Fibroblast of lung (primary cell): Measurements from ENCODE around the gene LCLAT1. TPM values are rescaled to one million over a fixed set of nuclear protein-coding genes. Genes with fewer than 3 reads are reported as not detected.

ENCODE experiments used
- DNase-seq, 2 donors: peaks; one replicate each; pipeline versions ENCODE4 v3.0.0 to v3.0.0-alpha.2; 2010; ENCODE audit warnings: low read depth in 2 of 2
- H2AFZ ChIP-seq: 2 replicates; pipeline ENCODE4 v1.5.1; 2012; ENCODE audit warnings: low read length, control low read depth, inconsistent platforms
- H3K27ac ChIP-seq: 2 replicates; pipeline ENCODE4 v1.5.1; 2011; ENCODE audit warnings: low read length, control low read depth; ENCODE audit not compliant: insufficient read depth
- H3K27me3 ChIP-seq: 2 replicates; pipeline ENCODE4 v1.5.1; 2011; ENCODE audit warnings: mild to moderate bottlenecking, low read length; ENCODE audit not compliant: control insufficient read depth, insufficient read depth
- H3K36me3 ChIP-seq: 2 replicates; pipeline ENCODE4 v1.5.1; 2011; ENCODE audit warnings: low read length; ENCODE audit not compliant: control insufficient read depth, insufficient read depth
- H3K4me1 ChIP-seq: 2 replicates; pipeline ENCODE4 v1.5.1; 2011; ENCODE audit warnings: low read length; ENCODE audit not compliant: control insufficient read depth, insufficient read depth; ENCODE audit errors: extremely low read depth
- H3K4me2 ChIP-seq: 2 replicates; pipeline ENCODE4 v1.5.1; 2011; ENCODE audit warnings: low read length, control low read depth; ENCODE audit not compliant: insufficient read depth; ENCODE audit errors: extremely low read depth
- H3K4me3 ChIP-seq, 4 experiments: fragments of 200-600 bp in 1 of 4; sonication (generic) in 1 of 4; replicated peaks in 1 of 4; 2 replicates each; pipeline ENCODE4 v1.5.1; 2011 to 2016; ENCODE audit warnings: low read length in 4 of 4, low read depth in 3 of 4, mild to moderate bottlenecking in 3 of 4, control low read depth in 2 of 4, inconsistent platforms in 1 of 4, mixed read lengths in 1 of 4; ENCODE audit not compliant: insufficient read depth in 1 of 4; ENCODE audit errors: control extremely low read depth in 1 of 4
- H3K79me2 ChIP-seq: 2 replicates; pipeline ENCODE4 v1.5.1; 2012; ENCODE audit warnings: mild to moderate bottlenecking, low read length, inconsistent platforms; ENCODE audit not compliant: control insufficient read depth, insufficient read depth
- H3K9ac ChIP-seq: 2 replicates; pipeline ENCODE4 v1.5.1; 2011; ENCODE audit warnings: mild to moderate bottlenecking, low read length, control low read depth; ENCODE audit not compliant: insufficient read depth
- H3K9me3 ChIP-seq: 2 replicates; pipeline ENCODE4 v1.5.1; 2012; ENCODE audit warnings: low read depth, low read length; ENCODE audit not compliant: control insufficient read depth, insufficient read depth
- H4K20me1 ChIP-seq: 2 replicates; pipeline ENCODE4 v1.5.1; 2011; ENCODE audit warnings: low read length; ENCODE audit not compliant: control insufficient read depth, insufficient read depth; ENCODE audit errors: extremely low read depth
- CTCF ChIP-seq, 2 donors: IDR thresholded peaks in 1 of 2; conservative IDR thresholded peaks in 1 of 2; 1 replicate in 1 of 2; 2 replicates in 1 of 2; pipeline ENCODE4 v1.5.1; 2011 to 2012; ENCODE audit warnings: low read length in 2 of 2, control low read depth in 1 of 2, inconsistent platforms in 1 of 2, low read depth in 1 of 2, mild to moderate bottlenecking in 1 of 2
- EZH2 ChIP-seq: IDR thresholded peaks from 2 replicates; pipeline ENCODE4 v1.5.1; 2012; ENCODE audit warnings: low read length, control low read depth, mild to moderate bottlenecking; ENCODE audit errors: missing control alignments
- polyA plus RNA-seq, 2 donors: library from polyadenylated mRNA; depleted of rRNA in 1 of 2; stranded (reverse) in 1 of 2; unstranded in 1 of 2; fragments of >200 nt; gene quantifications; 2 replicates each; pipeline ENCODE4 v1.2.1, GENCODE V29; 2011 to 2012; ENCODE audit warnings: missing spikeins in 1 of 2
- total RNA-seq: library from RNA; depleted of rRNA; stranded (reverse); fragments of >200 nt; gene quantifications from 2 replicates; pipeline ENCODE4 v1.2.1, GENCODE V29; 2014

LCLAT1 gene
- total and polyA plus RNA-seq, 2 donors (not counting 1 experiment from before 2014, with no cell fraction given), result 43.3 to 45.9 TPM

- Histone ChIP-seq H3K27me3 (no peaks in the 10 kb centered on the region), H3K36me3 (no peaks in the 10 kb centered on the region), H3K9me3 (no peaks in the 10 kb centered on the region), H3K79me2 (no peaks in the 10 kb centered on the region), H3K4me2 (no peak overlapping the region), H3K4me1 (no peaks in the 10 kb centered on the region), H3K4me3 (no peak overlapping the region), H3K9ac (no peak overlapping the region), H3K27ac (no peak overlapping the region), H4K20me1 (no peaks in the 10 kb centered on the region), H2AFZ (no peak overlapping the region)
- DNase-seq, result no peak
- TF ChIP-seq CTCF (conservative IDR thresholded peaks at IDR 0.05 in 1 of 2, IDR thresholded peaks at IDR 0.05 in 1 of 2; ENCODE audit: low read depth in 1 of 2, low read length in 2 of 2), result no peak
- TF ChIP-seq EZH2, result no peak
These were observed 40.6 kb downstream of the LCLAT1 start for GRCh38 chr2:30487603-30488002.

- peak in 1 of 2 donors; percentile 18 for DNase-seq
- Histone ChIP-seq H3K9ac (no peak overlapping the region), H3K4me1 (peaks cover 4% of the 10 kb centered on the region), H4K20me1 (no peaks in the 10 kb centered on the region), H3K79me2 (no peaks in the 10 kb centered on the region), H3K9me3 (no peaks in the 10 kb centered on the region), H3K4me3 (no peak overlapping the region), H3K27ac (no peak overlapping the region), H3K36me3 (no peaks in the 10 kb centered on the region), H3K4me2 (no peak overlapping the region), H3K27me3 (no peaks in the 10 kb centered on the region), H2AFZ (no peak overlapping the region)
- TF ChIP-seq EZH2 (no peak), CTCF (conservative IDR thresholded peaks at IDR 0.05 in 1 of 2, IDR thresholded peaks at IDR 0.05 in 1 of 2; ENCODE audit: low read depth in 1 of 2, low read length in 2 of 2) (no peak)
These were observed 41.1 kb downstream of the LCLAT1 start for GRCh38 chr2:30488012-30488659.

- no peaks in the 10 kb centered on the region for H3K36me3 ChIP-seq
- H3K79me2 ChIP-seq, result no peaks in the 10 kb centered on the region
- H3K4me2 ChIP-seq, result no peak overlapping the region
- no peak for DNase-seq
- no peaks in the 10 kb centered on the region for H4K20me1 ChIP-seq
- H3K27ac ChIP-seq, result no peak overlapping the region
- TF ChIP-seq EZH2, result no peak
- no peak for TF ChIP-seq CTCF (conservative IDR thresholded peaks at IDR 0.05 in 1 of 2, IDR thresholded peaks at IDR 0.05 in 1 of 2; ENCODE audit: low read depth in 1 of 2, low read length in 2 of 2)
- H3K27me3 ChIP-seq, result no peaks in the 10 kb centered on the region
- no peak overlapping the region for H3K9ac ChIP-seq
- H2AFZ ChIP-seq, result no peak overlapping the region
- H3K4me3 ChIP-seq, result no peak overlapping the region
- H3K4me1 ChIP-seq, result peaks cover 4% of the 10 kb centered on the region
- H3K9me3 ChIP-seq, result no peaks in the 10 kb centered on the region
These were observed 44.2 kb downstream of the LCLAT1 start for GRCh38 chr2:30491225-30491624.
